Measurements from ENCODE around the gene DPF1.
"Not testable (repeated sequence)": the region's sequence is repeated elsewhere in the genome, so short reads cannot be mapped to it uniquely, and the experiment has no call there.

Gene DPF1

GRCh38 chr19:38228491-38229439 lies 4.7 kb upstream of the DPF1 start:
- H3K27ac ChIP-seq (ENCODE audit: low read length), result no peak overlapping the region
- H3K9me2 ChIP-seq (replicated peaks; ENCODE audit: insufficient read depth, low read length), result no peaks in the 10 kb centered on the region
- no peak for TF ChIP-seq CTCF (IDR thresholded peaks at IDR 0.05; ENCODE audit: low read length)
- peak; percentile 86 for TF ChIP-seq EZH2 (optimal IDR thresholded peaks at IDR 0.05; ENCODE audit: low read depth, low read length)
- no peaks in the 10 kb centered on the region for H3K36me3 ChIP-seq (replicated peaks; ENCODE audit: insufficient read depth, low read length)
- no peaks in the 10 kb centered on the region; the same call in 1 of the 2 replicates for H3K4me1 ChIP-seq (ENCODE audit: low read length)
- H4K20me1 ChIP-seq (ENCODE audit: insufficient read depth, low read length), result no peaks in the 10 kb centered on the region
- no peaks in the 10 kb centered on the region for H3K79me2 ChIP-seq (ENCODE audit: low read length)
- H3K4me2 ChIP-seq (ENCODE audit: low read depth, low read length), result peak overlapping the region; percentile 82
- H3K4me3 ChIP-seq (ENCODE audit: low read length), result peak overlapping the region; percentile 55
- DNase-seq, result no peak
- H3K9ac ChIP-seq (ENCODE audit: low read length), result no peak overlapping the region
- no peaks in the 10 kb centered on the region for H3K9me3 ChIP-seq (replicated peaks; ENCODE audit: insufficient read depth, low read length)
- peaks cover 4% of the 10 kb centered on the region; the same call in 1 of the 2 replicates for H3F3A ChIP-seq (ENCODE audit: insufficient read depth, low read length)
- peaks cover 63% of the 10 kb centered on the region for H3K27me3 ChIP-seq (replicated peaks; ENCODE audit: insufficient read depth, low read length)
- peak overlapping the region; percentile 27; the same call in 1 of the 2 replicates for H2AFZ ChIP-seq (ENCODE audit: low read length)

- H3K9me3 ChIP-seq (replicated peaks; ENCODE audit: insufficient read depth, low read length), result no peaks in the 10 kb centered on the region
- no peak overlapping the region for H3K27ac ChIP-seq (ENCODE audit: low read length)
- no peak overlapping the region for H3K4me2 ChIP-seq (ENCODE audit: low read depth, low read length)
- no peaks in the 10 kb centered on the region for H4K20me1 ChIP-seq (ENCODE audit: insufficient read depth, low read length)
- no peak overlapping the region for H3K9ac ChIP-seq (ENCODE audit: low read length)
- no peak for DNase-seq
- H3F3A ChIP-seq (ENCODE audit: insufficient read depth, low read length), result peaks cover 4% of the 10 kb centered on the region; the same call in 1 of the 2 replicates
- H3K79me2 ChIP-seq (ENCODE audit: low read length), result no peaks in the 10 kb centered on the region
- H3K27me3 ChIP-seq (replicated peaks; ENCODE audit: insufficient read depth, low read length), result peaks cover 66% of the 10 kb centered on the region
- H3K4me3 ChIP-seq (ENCODE audit: low read length), result no peak overlapping the region
- TF ChIP-seq EZH2phosphoT487 (IDR thresholded peaks at IDR 0.05; ENCODE audit: low read length), result no peak
- no peak for TF ChIP-seq CTCF (IDR thresholded peaks at IDR 0.05; ENCODE audit: low read length)
- no peak for TF ChIP-seq EZH2 (optimal IDR thresholded peaks at IDR 0.05; ENCODE audit: low read depth, low read length)
- H2AFZ ChIP-seq (ENCODE audit: low read length), result no peak overlapping the region
- peaks cover 3% of the 10 kb centered on the region; the same call in 1 of the 2 replicates for H3K4me1 ChIP-seq (ENCODE audit: low read length)
- H3K36me3 ChIP-seq (replicated peaks; ENCODE audit: insufficient read depth, low read length), result no peaks in the 10 kb centered on the region
- H3K9me2 ChIP-seq (replicated peaks; ENCODE audit: insufficient read depth, low read length), result no peaks in the 10 kb centered on the region
Observed at GRCh38 chr19:38228005-38228377, 4.0 kb upstream of the DPF1 start.

DNA sequence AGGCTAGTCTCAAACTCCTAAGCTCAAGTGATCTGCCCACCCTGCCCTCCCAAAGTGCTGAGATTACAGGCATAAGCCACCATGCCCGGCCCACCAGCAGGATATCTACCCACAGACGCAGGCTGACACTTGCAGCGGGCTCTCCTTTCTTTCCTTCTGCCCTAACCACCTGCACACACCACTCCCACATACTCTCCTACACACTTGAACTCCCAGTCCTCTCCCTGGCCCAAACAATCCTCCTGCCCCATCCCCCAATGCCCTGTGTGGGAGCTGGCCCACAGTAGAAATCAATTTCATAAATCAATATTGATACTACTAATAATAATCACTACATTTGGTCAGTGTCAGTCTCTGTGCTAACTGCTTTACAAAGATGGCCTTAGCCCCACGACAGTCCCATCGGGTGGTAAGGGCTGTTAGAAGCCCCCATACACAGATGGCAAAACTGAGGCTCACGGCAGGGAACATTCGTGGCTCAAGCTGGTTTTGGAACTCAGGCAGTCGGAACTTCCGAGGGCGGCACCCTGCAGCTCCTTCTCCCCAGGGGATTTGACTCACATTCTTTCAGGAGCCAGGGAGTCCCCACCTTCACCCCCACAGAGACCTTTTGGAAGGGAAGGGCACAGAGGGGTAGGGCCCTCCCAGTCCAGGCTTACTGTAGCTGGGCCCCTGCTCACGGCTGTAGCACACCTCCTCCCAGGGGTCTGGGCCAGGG lies 3.4 kb upstream of the DPF1 start:
- TF ChIP-seq CTCF (IDR thresholded peaks at IDR 0.05; ENCODE audit: low read length) (no peak), EZH2phosphoT487 (IDR thresholded peaks at IDR 0.05; ENCODE audit: low read length) (no peak), EZH2 (optimal IDR thresholded peaks at IDR 0.05; ENCODE audit: low read depth, low read length) (no peak)
- H3K27me3 ChIP-seq (replicated peaks; ENCODE audit: insufficient read depth, low read length), result peaks cover 65% of the 10 kb centered on the region
- peaks cover 3% of the 10 kb centered on the region; the same call in 1 of the 2 replicates for H3K4me1 ChIP-seq (ENCODE audit: low read length)
- no peak overlapping the region for H3K27ac ChIP-seq (ENCODE audit: low read length)
- no peaks in the 10 kb centered on the region for H3K36me3 ChIP-seq (replicated peaks; ENCODE audit: insufficient read depth, low read length)
- DNase-seq, result no peak
- no peaks in the 10 kb centered on the region for H3K9me2 ChIP-seq (replicated peaks; ENCODE audit: insufficient read depth, low read length)
- no peak overlapping the region for H2AFZ ChIP-seq (ENCODE audit: low read length)
- H3F3A ChIP-seq (ENCODE audit: insufficient read depth, low read length), result peaks cover 4% of the 10 kb centered on the region; the same call in 1 of the 2 replicates
- H3K4me3 ChIP-seq (ENCODE audit: low read length), result no peak overlapping the region
- no peak overlapping the region for H3K4me2 ChIP-seq (ENCODE audit: low read depth, low read length)
- no peaks in the 10 kb centered on the region for H4K20me1 ChIP-seq (ENCODE audit: insufficient read depth, low read length)
- no peaks in the 10 kb centered on the region for H3K79me2 ChIP-seq (ENCODE audit: low read length)
- no peaks in the 10 kb centered on the region for H3K9me3 ChIP-seq (replicated peaks; ENCODE audit: insufficient read depth, low read length)
- H3K9ac ChIP-seq (ENCODE audit: low read length), result no peak overlapping the region

DNA sequence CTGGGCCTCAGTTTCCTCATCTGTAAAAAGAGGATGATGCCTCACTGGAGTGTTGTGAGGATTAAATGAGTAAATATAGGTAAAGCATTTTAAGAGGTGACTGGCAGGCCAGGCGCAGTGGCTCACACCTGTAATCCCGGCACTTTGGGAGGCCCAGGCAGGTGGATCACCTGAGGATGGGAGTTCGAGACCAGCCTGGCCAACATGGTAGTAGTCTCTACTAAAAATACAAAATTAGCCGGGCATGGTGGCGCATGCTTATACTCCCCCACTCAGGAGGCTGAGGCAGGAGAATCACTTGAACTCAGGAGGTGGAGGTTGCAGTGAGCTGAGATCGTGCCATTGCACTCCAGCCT lies 819 bp upstream of the DPF1 start:
- not testable (repeated sequence) for H3K9me2 ChIP-seq (replicated peaks; ENCODE audit: insufficient read depth, low read length); H3K79me2 ChIP-seq (ENCODE audit: low read length); H3K27ac ChIP-seq (ENCODE audit: low read length); H3K36me3 ChIP-seq (replicated peaks; ENCODE audit: insufficient read depth, low read length); H3K9me3 ChIP-seq (replicated peaks; ENCODE audit: insufficient read depth, low read length); H4K20me1 ChIP-seq (ENCODE audit: insufficient read depth, low read length); H3K4me3 ChIP-seq (ENCODE audit: low read length); H3K9ac ChIP-seq (ENCODE audit: low read length); DNase-seq; H3F3A ChIP-seq (ENCODE audit: insufficient read depth, low read length); H3K4me1 ChIP-seq (ENCODE audit: low read length)
- H3K4me2 ChIP-seq (ENCODE audit: low read depth, low read length), result peak overlapping the region; percentile 97; the same call in 1 of the 2 replicates
- H3K27me3 ChIP-seq (replicated peaks; ENCODE audit: insufficient read depth, low read length), result peaks cover 49% of the 10 kb centered on the region
- H2AFZ ChIP-seq (ENCODE audit: low read length), result peak overlapping the region; percentile 93; the same call in 1 of the 2 replicates
